K562 (cell line): Measurements from ENCODE around the gene MAP3K14. TPM values are rescaled to one million over a fixed set of nuclear protein-coding genes. Genes with fewer than 3 reads are reported as not detected.
A peak's percentile ranks its signal among the peaks of the same experiment; 100 is the strongest.

Experiments used
- ATAC-seq: fragments of 200-7000 bp; cut with Tn5 transposase; 3 replicates; pipeline ENCODE4 v1.9.1; 2020; ENCODE audit warnings: moderate library complexity
- BruUV-seq: library from RNA; stranded (reverse); fragments of 400-500 nt; replicated peaks from 2 replicates; lab custom pipeline; 2021; lab: Mats Ljungman, UMichigan
- CTCF ChIA-PET: fragments of 300-600 bp; formaldehyde crosslinking; extraction: SDS; loops from one replicate; lab custom pipeline; 2021; ENCODE audit warnings: low intra/inter-chr PET ratio; lab: Yijun Ruan, JAX
- POLR2A ChIA-PET: fragments of 300-600, 350-650 bp; sonication (Branson Sonifier 250); formaldehyde crosslinking; extraction: SDS; loops from one replicate; lab custom pipeline; 2021; ENCODE audit warnings: antibody characterized with exemption, inconsistent platforms; lab: Yijun Ruan, JAX
- DNase-seq, 4 experiments: peaks; one replicate each; pipeline versions ENCODE4 v3.0.0 to v3.0.0-alpha.2; 2011 to 2018; ENCODE audit warnings: low spot score in 3 of 4, mixed read lengths in 3 of 4; ENCODE audit errors: extremely low read depth in 1 of 4
- FAIRE-seq: peaks from 2 replicates; lab custom pipeline; 2011; peaks lifted over from hg19 to GRCh38; lab: Jason Lieb, UNC
- H2AFZ ChIP-seq: 2 replicates; pipeline ENCODE4 v1.6.0; 2011; ENCODE audit warnings: low read depth, low read length, control low read depth, inconsistent platforms
- H3K27ac ChIP-seq: fragments of 200-600 bp; 3 replicates; pipeline ENCODE4 v1.8.0; 2011; ENCODE audit warnings: low read depth, mild to moderate bottlenecking, control low read depth, inconsistent platforms, low read length, moderate library complexity, mixed read lengths; ENCODE audit errors: extremely low read depth
- H3K27me3 ChIP-seq, 2 experiments: fragments of 300-600 bp in 1 of 2; 2 replicates in 1 of 2; 3 replicates in 1 of 2; pipeline versions ENCODE4 v1.6.0 to v1.8.0; 2011; ENCODE audit warnings: inconsistent platforms in 2 of 2, low read length in 2 of 2, mild to moderate bottlenecking in 1 of 2, mixed read lengths in 1 of 2, moderate library complexity in 1 of 2; ENCODE audit not compliant: control insufficient read depth in 2 of 2, insufficient read depth in 2 of 2
- H3K36me3 ChIP-seq: fragments of 300-600 bp; 3 replicates; pipeline ENCODE4 v1.8.0; 2011; ENCODE audit warnings: mild to moderate bottlenecking, low read length, inconsistent platforms; ENCODE audit not compliant: control insufficient read depth, insufficient read depth
- H3K4me1 ChIP-seq, 2 experiments: fragments of 200-600 bp in 1 of 2; replicated peaks in 1 of 2; 2 replicates in 1 of 2; 3 replicates in 1 of 2; pipeline versions ENCODE4 v1.5.1 to v1.8.0; 2011; ENCODE audit warnings: inconsistent platforms in 2 of 2, low read length in 2 of 2, mild to moderate bottlenecking in 1 of 2, mixed read lengths in 1 of 2, moderate library complexity in 1 of 2; ENCODE audit not compliant: control insufficient read depth in 2 of 2, insufficient read depth in 2 of 2
- H3K4me2 ChIP-seq: 2 replicates; pipeline ENCODE4 v1.6.1; 2011; ENCODE audit warnings: low read length, control low read depth, inconsistent platforms, mixed read lengths; ENCODE audit not compliant: insufficient read depth
- H3K4me3 ChIP-seq: fragments of 200-600 bp; sonication (generic), shearing (Covaris generic); 2 replicates; pipeline ENCODE4 v1.5.1; 2016; ENCODE audit warnings: control low read depth, inconsistent platforms
- H3K79me2 ChIP-seq: fragments of 200-600 bp; 3 replicates; pipeline ENCODE4 v1.8.0; 2011; ENCODE audit warnings: low read length, inconsistent platforms; ENCODE audit not compliant: control insufficient read depth, insufficient read depth
- H3K9ac ChIP-seq, 2 experiments: 2 replicates each; pipeline versions ENCODE4 v1.6.0 to v1.6.1; 2011; ENCODE audit warnings: low read depth in 2 of 2, low read length in 2 of 2, control low read depth in 1 of 2, inconsistent platforms in 1 of 2, mild to moderate bottlenecking in 1 of 2, mixed read lengths in 1 of 2; ENCODE audit not compliant: insufficient read depth in 1 of 2
- H3K9me1 ChIP-seq: one replicate; pipeline ENCODE4 v1.6.0; 2011; ENCODE audit warnings: inconsistent platforms, mild to moderate bottlenecking, low read length, moderate library complexity; ENCODE audit not compliant: control insufficient read depth, insufficient read depth
- H3K9me3 ChIP-seq: replicated peaks from 2 replicates; pipeline ENCODE4 v1.5.1; 2011; ENCODE audit warnings: low read depth, low read length, inconsistent platforms; ENCODE audit not compliant: control insufficient read depth, insufficient read depth
- H4K20me1 ChIP-seq: replicated peaks from 2 replicates; pipeline ENCODE4 v1.6.1; 2011; ENCODE audit warnings: low read length, inconsistent platforms, mixed read lengths; ENCODE audit not compliant: control insufficient read depth, insufficient read depth
- E2F3 ChIP-seq: fragments of 250-450 bp; sonication (Bioruptor Pico); IDR thresholded peaks from 2 replicates; pipeline ENCODE4 v1.4.0; 2020; ENCODE audit warnings: mild to moderate bottlenecking
- NFIC ChIP-seq: fragments of 450-650 bp; IDR thresholded peaks from 2 replicates; pipeline ENCODE4 v1.6.1; 2017; ENCODE audit warnings: mild to moderate bottlenecking, inconsistent platforms
- NFYB ChIP-seq: IDR thresholded peaks from 2 replicates; pipeline ENCODE4 v1.6.1; 2011; ENCODE audit warnings: mild to moderate bottlenecking, moderate library complexity; ENCODE audit not compliant: insufficient read length; ENCODE audit errors: extremely low read depth
- TBP ChIP-seq: optimal IDR thresholded peaks from 2 replicates; pipeline ENCODE3; 2011; ENCODE audit warnings: low read depth, low read length, improper control_type of control experiment
- ZNF282 ChIP-seq: sonication (generic); formaldehyde crosslinking; IDR thresholded peaks from 2 replicates; pipeline ENCODE4 v1.8.1; 2023; ENCODE audit warnings: missing genetic modification reagents
- WGBS: fragments of 100-300 bp; shearing (Covaris generic); methylation state at CpG from one replicate; pipeline ENCODE4 v1.1.6; 2016; ENCODE audit warnings: low coverage, mixed read lengths; ENCODE audit not compliant: insufficient coverage; ENCODE audit errors: missing lambda C conversion rate; 5-methylcytosine and 5-hydroxymethylcytosine counted together
- in situ Hi-C: fragments of 300-500 bp; cut with MboI; formaldehyde crosslinking; loops from 4 replicates; pipeline ENCODE4 v1.15.0; 2018; ENCODE audit warnings: inconsistent platforms, mixed read lengths
- intact Hi-C: fragments of 100-400 bp; cut with micrococcal nuclease; formaldehyde crosslinking; loops from 2 replicates; pipeline ENCODE4 v1.14.2; 2022
- polyA plus RNA-seq, 8 experiments: library from polyadenylated mRNA; depleted of rRNA in 4 of 8; stranded (reverse) in 5 of 8; unstranded in 3 of 8; fragments of >200 nt; fragmentation: Nextera tagmentation in 2 of 8; fragmentation: Illumina TruSeq in 1 of 8; extraction: Ambion mirVana in 2 of 8; extraction: Trizol in 1 of 8; gene quantifications; 2 replicates each; pipeline versions ENCODE4 v1.2.1 to v1.2.3, GENCODE V29; 2011 to 2014; ENCODE audit warnings: inconsistent platforms in 1 of 8, missing spikeins in 1 of 8
- total RNA-seq, 7 experiments: library from RNA; depleted of rRNA in 6 of 7; stranded (reverse); fragments of >200 nt in 6 of 7; fragmentation: Illumina TruSeq in 2 of 7; extraction: Trizol in 2 of 7; gene quantifications; 2 replicates each; pipeline versions ENCODE4 v1.2.1 to v1.2.3, GENCODE V29; 2011 to 2021; ENCODE audit warnings: low replicate concordance in 1 of 7

MAP3K14 gene
- total and polyA plus RNA-seq, 9 of the 15 experiments (the other 6 are each of a cell fraction or from before 2014, with no cell fraction given): 0.45 to 8.7 (median 3.2) TPM

DNA sequence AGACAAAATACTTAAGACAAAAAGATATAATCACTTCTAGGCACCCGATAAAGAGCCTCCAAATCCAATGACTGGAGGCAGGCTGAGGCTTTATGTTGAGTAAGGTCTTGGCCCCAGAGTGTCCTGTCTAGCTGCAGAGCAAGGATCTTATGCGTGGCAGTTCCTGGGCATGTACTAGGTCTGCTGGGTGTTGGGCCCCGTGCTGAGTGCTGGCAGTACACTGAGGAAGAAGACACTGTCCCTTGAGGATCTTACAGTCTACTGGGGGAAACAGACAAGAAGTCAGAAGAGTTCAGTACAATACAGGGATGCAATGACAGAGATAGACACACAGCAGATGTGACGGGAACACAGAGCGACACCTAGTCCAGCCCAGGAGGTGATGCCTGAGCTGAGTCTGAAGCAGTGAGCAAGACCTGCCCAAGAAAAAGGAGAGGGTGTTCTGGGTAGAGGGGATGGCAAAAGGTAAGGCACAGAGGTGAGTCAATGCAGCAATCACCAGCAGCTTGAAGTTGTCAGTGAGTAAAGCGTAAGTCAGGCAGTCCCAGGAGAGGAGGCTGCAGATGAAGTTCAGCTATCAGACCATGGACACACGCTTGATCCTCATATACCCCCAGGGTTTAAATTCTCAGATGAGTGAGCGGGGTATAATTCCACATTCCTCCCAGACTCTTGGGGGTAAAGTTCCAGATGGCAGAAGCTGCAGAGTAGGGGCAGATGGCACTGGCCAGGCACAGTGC, 18.1 kb downstream of the MAP3K14 start:
- Histone ChIP-seq H3K9me1 (peaks cover 5% of the 10 kb centered on the region), H2AFZ (no peak overlapping the region), H3K9ac (no peak overlapping the region; a peak in 1 of 4 replicates), H3K36me3 (peaks cover 14% of the 10 kb centered on the region), H3K79me2 (peaks cover 32% of the 10 kb centered on the region), H4K20me1 (peaks cover 25% of the 10 kb centered on the region), H3K4me3 (no peak overlapping the region), H3K9me3 (no peaks in the 10 kb centered on the region), H3K27ac (no peak overlapping the region; the same call in 2 of the 3 replicates), H3K27me3 (no peaks in the 10 kb centered on the region), H3K4me1 (peaks cover 9 to 19% of the 10 kb centered on the region in 2 experiments), H3K4me2 (no peak overlapping the region)
- 0 out of 2 replicates have a peak, but pooled peaks have one; percentile 44 for TF ChIP-seq ZNF282 (CRISPR knock-in tag)
- no peak for TF ChIP-seq NFYB
- DNase-seq (no peak), ATAC-seq (no peak), FAIRE-seq (no peak)
- intact Hi-C loops: no loop called here
- 84% methylated on average over 8 of the region's 8 CpGs for WGBS
- BruUV-seq: no TSS peak
- POLR2A ChIA-PET: interaction anchor here (1.3 kb wide), 1 partner anchor 11 kb away, joined by 4 read pairs; no protein-coding TSS in a partner anchor
- CTCF ChIA-PET: no interaction called here
- in situ Hi-C loops: no loop called here

GRCh38 chr17:45296833-45297124, 20.0 kb downstream of the MAP3K14 start:
- peaks cover 5% of the 10 kb centered on the region for H3K9me1 ChIP-seq
- in situ Hi-C loops: no loop called here
- H2AFZ ChIP-seq: no peak overlapping the region
- peaks cover 37% of the 10 kb centered on the region for H4K20me1 ChIP-seq
- WGBS: 67% methylated on average over 1 of the region's 1 CpG
- no peak overlapping the region for H3K4me3 ChIP-seq
- H3K79me2 ChIP-seq: peaks cover 36% of the 10 kb centered on the region
- no peaks in the 10 kb centered on the region for H3K9me3 ChIP-seq
- ATAC-seq: no peak
- FAIRE-seq: no peak
- no peaks in the 10 kb centered on the region for H3K27me3 ChIP-seq
- peaks cover 15 to 24% of the 10 kb centered on the region in 2 experiments for H3K4me1 ChIP-seq
- peaks cover 14% of the 10 kb centered on the region for H3K36me3 ChIP-seq
- no peak overlapping the region for H3K4me2 ChIP-seq
- peak overlapping the region in 1 of 2 experiments; percentile 65; a peak in 1 of 4 replicates for H3K9ac ChIP-seq
- DNase-seq: no peak
- H3K27ac ChIP-seq: no peak overlapping the region
- BruUV-seq: no TSS peak
- no peak for TF ChIP-seq E2F3
- no peak for TF ChIP-seq TBP
- TF ChIP-seq NFIC: peak; percentile 17; the same call in 1 of the 2 replicates
- ChIA-PET POLR2A (interaction anchor here (1.2 kb wide), 1 partner anchor 9 kb away, joined by 3 read pairs; no protein-coding TSS in a partner anchor), CTCF (no interaction called here)
- intact Hi-C loops: no loop called here
